ENCODE measurements around the gene ARID3B. TPM values are rescaled to one million over a fixed set of nuclear protein-coding genes. Genes with fewer than 3 reads are reported as not detected.

The ARID3B gene
- total RNA-seq, 1 experiment from 2014 or later: 8.1 TPM

DNA sequence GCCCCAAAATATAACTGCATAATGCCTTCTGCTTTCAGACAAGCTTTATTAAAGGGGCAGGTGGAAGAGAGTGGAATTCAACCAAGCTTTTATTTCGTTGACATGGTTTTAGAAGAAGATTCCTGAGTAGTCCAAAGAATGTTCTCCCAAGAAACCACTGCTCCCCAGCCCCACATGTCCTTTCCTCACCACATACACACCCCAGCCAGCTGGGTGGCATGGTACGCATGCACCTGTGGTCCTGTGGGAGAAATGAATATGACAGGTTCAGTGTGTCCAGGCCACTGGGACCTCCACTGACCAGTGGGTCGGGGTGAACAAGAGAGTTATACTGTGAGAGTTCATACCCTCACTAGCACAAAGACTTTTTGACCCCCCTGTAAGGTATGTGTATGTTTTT, 30.2 kb downstream of the ARID3B start (continued):
- TF ChIP-seq, protein P1, sequence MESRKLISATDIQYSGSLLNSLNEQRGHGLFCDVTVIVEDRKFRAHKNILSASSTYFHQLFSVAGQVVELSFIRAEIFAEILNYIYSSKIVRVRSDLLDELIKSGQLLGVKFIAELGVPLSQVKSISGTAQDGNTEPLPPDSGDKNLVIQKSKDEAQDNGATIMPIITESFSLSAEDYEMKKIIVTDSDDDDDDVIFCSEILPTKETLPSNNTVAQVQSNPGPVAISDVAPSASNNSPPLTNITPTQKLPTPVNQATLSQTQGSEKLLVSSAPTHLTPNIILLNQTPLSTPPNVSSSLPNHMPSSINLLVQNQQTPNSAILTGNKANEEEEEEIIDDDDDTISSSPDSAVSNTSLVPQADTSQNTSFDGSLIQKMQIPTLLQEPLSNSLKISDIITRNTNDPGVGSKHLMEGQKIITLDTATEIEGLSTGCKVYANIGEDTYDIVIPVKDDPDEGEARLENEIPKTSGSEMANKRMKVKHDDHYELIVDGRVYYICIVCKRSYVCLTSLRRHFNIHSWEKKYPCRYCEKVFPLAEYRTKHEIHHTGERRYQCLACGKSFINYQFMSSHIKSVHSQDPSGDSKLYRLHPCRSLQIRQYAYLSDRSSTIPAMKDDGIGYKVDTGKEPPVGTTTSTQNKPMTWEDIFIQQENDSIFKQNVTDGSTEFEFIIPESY (IDR thresholded peaks at IDR 0.05; ENCODE audit: extremely low read depth, insufficient replicate concordance, low read length): no peak
- TF ChIP-seq POLR2AphosphoS5 (IDR thresholded peaks at IDR 0.05; ENCODE audit: low read depth, low read length) (no peak), ELF1 (IDR thresholded peaks at IDR 0.05; ENCODE audit: borderline replicate concordance, low read depth) (no peak), CEBPB (IDR thresholded peaks at IDR 0.05; ENCODE audit: low read depth) (no peak), SRF (IDR thresholded peaks at IDR 0.05; ENCODE audit: low read depth) (no peak), EZH2 (IDR thresholded peaks at IDR 0.05) (no peak)

DNA sequence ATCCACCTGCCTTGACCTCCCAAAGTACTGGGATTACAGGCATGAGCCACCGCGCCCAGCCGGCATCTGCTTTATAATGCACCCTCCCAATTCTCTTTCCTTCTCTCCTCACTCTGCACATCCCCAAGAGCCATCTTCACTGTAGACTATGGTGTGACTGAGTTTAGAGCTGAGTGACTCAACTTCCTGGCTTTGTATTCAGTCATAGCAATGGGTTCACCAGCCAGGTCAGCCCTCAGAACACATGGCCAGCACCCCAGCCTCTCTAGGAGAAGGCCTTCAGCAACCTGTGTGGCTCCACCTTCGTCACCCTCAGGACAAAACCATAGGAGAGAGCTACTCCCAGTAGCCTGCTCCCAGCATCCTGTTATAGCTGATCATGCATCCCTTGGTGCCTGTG, 33.0 kb downstream of the ARID3B start:
- TF ChIP-seq POLR2AphosphoS5 (IDR thresholded peaks at IDR 0.05; ENCODE audit: low read depth, low read length) (no peak), CBX3 (IDR thresholded peaks at IDR 0.05; ENCODE audit: low read depth) (no peak), SIN3A (IDR thresholded peaks at IDR 0.05; ENCODE audit: low read depth) (no peak), FOSL1 (IDR thresholded peaks at IDR 0.05; ENCODE audit: low read depth) (no peak), EGR1 (IDR thresholded peaks at IDR 0.05; ENCODE audit: low read depth) (no peak), CEBPB (IDR thresholded peaks at IDR 0.05; ENCODE audit: low read depth) (no peak), SRF (IDR thresholded peaks at IDR 0.05; ENCODE audit: low read depth) (no peak), POLR2A (IDR thresholded peaks at IDR 0.05; ENCODE audit: borderline replicate concordance, extremely low read depth, insufficient read depth, insufficient read length) (no peak), ZNF274 (IDR thresholded peaks at IDR 0.05; ENCODE audit: low read depth, low read length) (no peak), YY1 (IDR thresholded peaks at IDR 0.05; ENCODE audit: extremely low read depth, insufficient replicate concordance, low read depth, low read length) (no peak)
- TF ChIP-seq, protein P2, sequence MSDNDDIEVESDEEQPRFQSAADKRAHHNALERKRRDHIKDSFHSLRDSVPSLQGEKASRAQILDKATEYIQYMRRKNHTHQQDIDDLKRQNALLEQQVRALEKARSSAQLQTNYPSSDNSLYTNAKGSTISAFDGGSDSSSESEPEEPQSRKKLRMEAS (IDR thresholded peaks at IDR 0.05): no peak
- TF ChIP-seq, protein P3, sequence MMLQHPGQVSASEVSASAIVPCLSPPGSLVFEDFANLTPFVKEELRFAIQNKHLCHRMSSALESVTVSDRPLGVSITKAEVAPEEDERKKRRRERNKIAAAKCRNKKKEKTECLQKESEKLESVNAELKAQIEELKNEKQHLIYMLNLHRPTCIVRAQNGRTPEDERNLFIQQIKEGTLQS (IDR thresholded peaks at IDR 0.05): no peak

More for the DNA sequence above, 33.0 kb downstream of the ARID3B start:
- Histone ChIP-seq H3K4me2 (ENCODE audit: low read length) (no peak overlapping the region), H2AFZ (ENCODE audit: low read depth, low read length, poor library complexity, severe bottlenecking) (no peak overlapping the region), H3K36me3 (ENCODE audit: control insufficient read depth in 1 of 2, insufficient read depth in 2 of 2, low read length in 2 of 2) (peaks cover 0 to 8% of the 10 kb centered on the region in 2 experiments; a peak in 1 of 4 replicates), H3K4me3 (replicated peaks in 1 of 2; ENCODE audit: low read depth in 1 of 2, low read length in 2 of 2) (no peak overlapping the region), H3K27ac (ENCODE audit: low read depth, low read length) (no peak overlapping the region), H3K9me2 (ENCODE audit: insufficient read depth) (no peaks in the 10 kb centered on the region), H3K79me2 (ENCODE audit: insufficient read depth, low read length) (no peaks in the 10 kb centered on the region), H3K9me3 (ENCODE audit: control insufficient read depth in 1 of 2, insufficient read depth in 1 of 2, low read depth in 1 of 2, low read length in 2 of 2) (no peaks in the 10 kb centered on the region), H3K27me3 (ENCODE audit: insufficient read depth, low read length) (no peaks in the 10 kb centered on the region), H3K9ac (ENCODE audit: low read length) (no peak overlapping the region), H3K4me1 (ENCODE audit: control insufficient read depth in 1 of 2, insufficient read depth in 2 of 2, low read length in 2 of 2) (no peaks in the 10 kb centered on the region), H4K20me1 (ENCODE audit: insufficient read depth) (no peaks in the 10 kb centered on the region)
- ChIA-PET RAD21 (ENCODE audit: low non-redundant PET in 1 of 2, low total read pairs in 2 of 2, uncharacterized antibody in 2 of 2, unreplicated experiment in 2 of 2) (no interaction called here), POLR2A (no interaction called here), CTCF (no interaction called here)
- DNase-seq (ENCODE audit: low read depth, low spot score) (no peak), ATAC-seq (no peak)
- intact Hi-C loops (cut with micrococcal nuclease): no loop called here
- BruUV-seq (replicated peaks): no TSS peak
